SK-N-SH treated with all-trans-retinoic acid at 6 μM for 48 hours (cell line): ENCODE measurements around the gene SLC39A10.

ENCODE experiments used
- ATAC-seq: fragments of 200-7000 bp; cut with Tn5 transposase; 3 replicates; pipeline ENCODE4 v1.9.1; 2020; ENCODE audit warnings: mild to moderate bottlenecking, moderate library complexity
- ARNTL ChIP-seq: fragments of 450-650 bp; formaldehyde crosslinking; IDR thresholded peaks from 2 replicates; pipeline ENCODE4 v1.5.0; 2020; ENCODE audit warnings: low read depth, mild to moderate bottlenecking, moderate library complexity, borderline replicate concordance
- BACH2 ChIP-seq: fragments of 250-450 bp; sonication (Bioruptor Pico); IDR thresholded peaks from 2 replicates; pipeline ENCODE4 v1.9.0; 2021; ENCODE audit warnings: mild to moderate bottlenecking, borderline replicate concordance
- CREB5 ChIP-seq: fragments of 250-450 bp; sonication (Bioruptor Pico); IDR thresholded peaks from 2 replicates; pipeline ENCODE4 v1.5.1; 2020; ENCODE audit warnings: low read depth, mild to moderate bottlenecking, moderate library complexity
- CSDC2 ChIP-seq: fragments of 250-450 bp; sonication (Bioruptor Pico); IDR thresholded peaks from 2 replicates; pipeline ENCODE4 v1.5.0; 2020; ENCODE audit warnings: mild to moderate bottlenecking, moderate library complexity
- CSRNP3 ChIP-seq: fragments of 250-450 bp; sonication (Bioruptor Pico); IDR thresholded peaks from 2 replicates; pipeline ENCODE4 v1.5.1; 2021; ENCODE audit warnings: mild to moderate bottlenecking, moderate library complexity
- ESRRG ChIP-seq: fragments of 250-450 bp; sonication (Bioruptor Pico); IDR thresholded peaks from 2 replicates; pipeline ENCODE4 v1.6.1; 2021; ENCODE audit warnings: mild to moderate bottlenecking
- GLIS3 ChIP-seq: fragments of 250-450 bp; sonication (Bioruptor Pico); IDR thresholded peaks from 2 replicates; pipeline ENCODE4 v1.5.0; 2020; ENCODE audit warnings: mild to moderate bottlenecking, moderate library complexity
- ISL1 ChIP-seq: fragments of 250-450 bp; sonication (Bioruptor Pico); IDR thresholded peaks from 2 replicates; pipeline ENCODE4 v2.1.2; 2022; ENCODE audit warnings: mild to moderate bottlenecking, moderate library complexity
- OSR1 ChIP-seq: fragments of 250-450 bp; sonication (Bioruptor Pico); IDR thresholded peaks from 2 replicates; pipeline ENCODE4 v1.8.0; 2022; ENCODE audit warnings: moderate library complexity, mild to moderate bottlenecking, inconsistent platforms
- PATZ1 ChIP-seq: fragments of 250-450 bp; sonication (Bioruptor Pico); IDR thresholded peaks from 2 replicates; pipeline ENCODE4 v1.8.0; 2020; ENCODE audit warnings: mild to moderate bottlenecking, moderate library complexity, borderline replicate concordance
- POU6F1 ChIP-seq: fragments of 250-450 bp; sonication (Bioruptor Pico); IDR thresholded peaks from 2 replicates; pipeline ENCODE4 v1.8.0; 2021; ENCODE audit warnings: low read depth, mild to moderate bottlenecking, moderate library complexity, borderline replicate concordance
- RARB ChIP-seq: fragments of 250-450 bp; sonication (Bioruptor Pico); IDR thresholded peaks from 2 replicates; pipeline ENCODE4 v1.8.0; 2021; ENCODE audit warnings: mild to moderate bottlenecking, moderate library complexity
- SNAI2 ChIP-seq: fragments of 250-450 bp; sonication (Bioruptor Pico); IDR thresholded peaks from 2 replicates; pipeline ENCODE4 v1.5.0; 2020; ENCODE audit warnings: mild to moderate bottlenecking, moderate library complexity
- TOX ChIP-seq: fragments of 250-450 bp; sonication (Bioruptor Pico); IDR thresholded peaks from 2 replicates; pipeline ENCODE4 v1.8.0; 2021; ENCODE audit warnings: mild to moderate bottlenecking, moderate library complexity, borderline replicate concordance
- ZC3H10 ChIP-seq: fragments of 250-450 bp; sonication (Bioruptor Pico); IDR thresholded peaks from 2 replicates; pipeline ENCODE4 v1.5.1; 2021; ENCODE audit warnings: mild to moderate bottlenecking, moderate library complexity
- ZFP3 ChIP-seq: fragments of 250-450 bp; sonication (Bioruptor Pico); IDR thresholded peaks from 2 replicates; pipeline ENCODE4 v1.5.0; 2020; ENCODE audit warnings: mild to moderate bottlenecking, moderate library complexity
- ZNF565 ChIP-seq: fragments of 450-650 bp; formaldehyde crosslinking; conservative IDR thresholded peaks from 2 replicates; pipeline ENCODE4 v1.5.0; 2020; ENCODE audit warnings: low read depth, mild to moderate bottlenecking, moderate library complexity
- ZNF70 ChIP-seq: fragments of 450-650 bp; formaldehyde crosslinking; IDR thresholded peaks from 2 replicates; pipeline ENCODE4 v1.5.0; 2020; ENCODE audit warnings: mild to moderate bottlenecking, moderate library complexity
- TF ChIP-seq, protein P1 (sequence below): fragments of 250-450 bp; sonication (Bioruptor Pico); IDR thresholded peaks from 2 replicates; pipeline ENCODE4 v1.5.0; 2020; ENCODE audit warnings: mild to moderate bottlenecking, moderate library complexity

The SLC39A10 gene

DNA sequence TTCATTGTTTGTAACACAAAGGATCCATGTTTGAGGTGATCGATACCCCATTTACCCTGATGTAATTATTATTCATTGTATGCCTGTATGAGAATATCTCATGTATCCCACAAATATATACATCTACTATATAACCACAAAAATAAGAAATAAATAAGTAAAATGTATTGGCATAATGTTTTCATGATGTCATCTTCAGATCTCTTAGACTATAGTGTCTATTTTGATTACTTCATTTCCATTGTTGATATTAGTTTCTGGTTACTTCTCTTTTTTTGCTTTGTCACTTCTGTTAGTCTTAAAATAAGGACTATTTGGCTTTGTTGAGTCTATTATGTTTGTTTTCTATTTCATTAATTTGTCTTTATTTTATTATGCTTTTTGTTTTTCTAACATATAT is 109.7 kb downstream of the SLC39A10 start:
- ATAC-seq = no peak
- TF ChIP-seq CSDC2 (CRISPR knock-in tag) (no peak), TOX (no peak), GLIS3 (CRISPR knock-in tag) (no peak), POU6F1 (CRISPR knock-in tag) (no peak), CSRNP3 (CRISPR knock-in tag) (no peak), CREB5 (no peak), ZNF70 (CRISPR knock-in tag) (no peak), PATZ1 (CRISPR knock-in tag) (no peak), ZFP3 (CRISPR knock-in tag) (no peak), OSR1 (CRISPR knock-in tag) (no peak)

DNA sequence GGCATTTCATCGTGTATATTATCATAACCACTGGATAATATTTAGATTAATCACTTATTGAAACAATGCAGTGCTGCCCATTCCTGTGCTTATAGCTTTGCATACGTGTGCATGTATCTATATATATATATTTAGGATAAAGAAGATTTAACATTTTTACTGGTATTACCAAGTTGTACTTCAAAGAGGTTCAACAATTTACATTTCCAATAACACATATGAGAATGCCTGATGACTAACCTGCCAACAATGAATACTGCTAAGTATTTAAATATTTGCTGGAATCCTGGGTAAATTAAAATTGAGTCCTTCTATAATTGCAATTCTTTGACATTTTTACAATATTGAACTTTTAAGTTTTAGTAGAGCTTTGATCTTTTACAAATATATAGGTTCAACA is 111.4 kb downstream of the SLC39A10 start:
- TF ChIP-seq RARB (CRISPR knock-in tag) = no peak
- TF ChIP-seq GLIS3 (CRISPR knock-in tag) = no peak
- no peak for TF ChIP-seq ZNF70 (CRISPR knock-in tag)
- no peak for TF ChIP-seq CSDC2 (CRISPR knock-in tag)
- ATAC-seq = no peak

DNA sequence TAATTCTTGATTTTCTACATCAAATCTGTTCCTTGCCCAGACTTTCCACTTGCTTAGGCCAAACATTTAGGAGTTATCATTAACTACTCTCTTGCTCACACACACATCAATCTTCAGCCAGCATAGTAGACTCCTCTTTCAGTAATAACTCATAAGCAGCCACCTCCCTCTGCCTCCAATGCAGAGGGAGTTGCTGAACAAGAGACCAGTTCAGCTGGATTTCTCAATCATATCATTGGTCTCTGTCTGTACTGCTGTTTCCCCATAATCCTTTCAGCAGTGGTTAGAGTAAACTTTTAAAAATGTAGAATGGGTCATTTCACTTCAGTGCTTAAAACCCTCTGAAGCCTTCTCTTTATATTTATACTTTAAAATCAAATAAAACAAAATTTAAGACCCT is 112.9 kb downstream of the SLC39A10 start:
- ATAC-seq = no peak

DNA sequence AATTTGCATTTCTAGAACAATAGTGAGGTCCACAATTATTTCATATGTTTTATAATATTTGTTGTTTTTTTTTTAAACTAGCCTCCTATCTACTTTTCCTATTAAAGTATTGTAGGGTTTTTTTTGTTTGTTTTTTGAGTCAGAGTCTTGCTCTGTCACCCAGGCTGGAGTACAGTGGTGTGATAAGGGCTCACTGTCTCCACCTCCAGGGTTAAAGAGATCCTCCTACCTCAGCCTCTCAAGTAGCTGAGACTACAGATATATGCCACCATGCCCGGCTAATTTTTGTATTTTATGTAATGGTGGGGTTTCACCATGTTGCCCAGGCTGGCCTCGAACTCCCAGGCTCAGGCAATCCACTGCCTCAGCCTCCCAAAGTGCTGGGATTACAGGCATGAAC is 122.5 kb downstream of the SLC39A10 start:
- no peak for TF ChIP-seq BACH2 (CRISPR knock-in tag)
- TF ChIP-seq GLIS3 (CRISPR knock-in tag) = no peak
- TF ChIP-seq ISL1 (CRISPR knock-in tag) = no peak
- no peak for TF ChIP-seq ARNTL (CRISPR knock-in tag)
- TF ChIP-seq OSR1 (CRISPR knock-in tag) = no peak
- no peak for TF ChIP-seq ZC3H10 (CRISPR knock-in tag)
- TF ChIP-seq SNAI2 (CRISPR knock-in tag) = no peak
- TF ChIP-seq ESRRG (CRISPR knock-in tag) = no peak
- no peak for TF ChIP-seq ZNF70 (CRISPR knock-in tag)
- TF ChIP-seq, protein P1, sequence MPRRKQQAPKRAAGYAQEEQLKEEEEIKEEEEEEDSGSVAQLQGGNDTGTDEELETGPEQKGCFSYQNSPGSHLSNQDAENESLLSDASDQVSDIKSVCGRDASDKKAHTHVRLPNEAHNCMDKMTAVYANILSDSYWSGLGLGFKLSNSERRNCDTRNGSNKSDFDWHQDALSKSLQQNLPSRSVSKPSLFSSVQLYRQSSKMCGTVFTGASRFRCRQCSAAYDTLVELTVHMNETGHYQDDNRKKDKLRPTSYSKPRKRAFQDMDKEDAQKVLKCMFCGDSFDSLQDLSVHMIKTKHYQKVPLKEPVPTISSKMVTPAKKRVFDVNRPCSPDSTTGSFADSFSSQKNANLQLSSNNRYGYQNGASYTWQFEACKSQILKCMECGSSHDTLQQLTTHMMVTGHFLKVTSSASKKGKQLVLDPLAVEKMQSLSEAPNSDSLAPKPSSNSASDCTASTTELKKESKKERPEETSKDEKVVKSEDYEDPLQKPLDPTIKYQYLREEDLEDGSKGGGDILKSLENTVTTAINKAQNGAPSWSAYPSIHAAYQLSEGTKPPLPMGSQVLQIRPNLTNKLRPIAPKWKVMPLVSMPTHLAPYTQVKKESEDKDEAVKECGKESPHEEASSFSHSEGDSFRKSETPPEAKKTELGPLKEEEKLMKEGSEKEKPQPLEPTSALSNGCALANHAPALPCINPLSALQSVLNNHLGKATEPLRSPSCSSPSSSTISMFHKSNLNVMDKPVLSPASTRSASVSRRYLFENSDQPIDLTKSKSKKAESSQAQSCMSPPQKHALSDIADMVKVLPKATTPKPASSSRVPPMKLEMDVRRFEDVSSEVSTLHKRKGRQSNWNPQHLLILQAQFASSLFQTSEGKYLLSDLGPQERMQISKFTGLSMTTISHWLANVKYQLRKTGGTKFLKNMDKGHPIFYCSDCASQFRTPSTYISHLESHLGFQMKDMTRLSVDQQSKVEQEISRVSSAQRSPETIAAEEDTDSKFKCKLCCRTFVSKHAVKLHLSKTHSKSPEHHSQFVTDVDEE (CRISPR knock-in tag) = no peak
- no peak for TF ChIP-seq TOX
- TF ChIP-seq CSRNP3 (CRISPR knock-in tag) = no peak
- no peak for TF ChIP-seq ZFP3 (CRISPR knock-in tag)
- TF ChIP-seq CREB5 = no peak
- no peak for ATAC-seq

More for the DNA sequence above, 112.9 kb downstream of the SLC39A10 start:
- TF ChIP-seq OSR1 (CRISPR knock-in tag) (no peak), BACH2 (CRISPR knock-in tag) (no peak), ZNF565 (no peak), RARB (CRISPR knock-in tag) (no peak)
